Esophagus muscularis mucosa (tissue), 4 donors: ENCODE results near the gene RAB11FIP5. TPM values are rescaled to one million over a fixed set of nuclear protein-coding genes. Genes with fewer than 3 reads are reported as not detected.
A peak's percentile ranks its signal among the peaks of the same experiment; 100 is the strongest.

Experiments
- DNase-seq: peaks from one replicate; pipeline ENCODE4 v3.0.0-alpha.2; 2017; ENCODE audit errors: extremely low spot score
- H3K27ac ChIP-seq, 4 donors: fragments of 200-600 bp; sonication (generic); replicated peaks in 1 of 4; 1 replicate in 3 of 4; 2 replicates in 1 of 4; pipeline ENCODE4 v1.5.1; 2016 to 2019; ENCODE audit warnings: mild to moderate bottlenecking in 1 of 4
- H3K27me3 ChIP-seq, 4 donors: fragments of 200-600 bp; sonication (generic); one replicate each; pipeline versions ENCODE4 v1.5.1 to v1.6.0; 2016 to 2019
- H3K36me3 ChIP-seq, 4 donors: fragments of 200-600 bp; sonication (generic); one replicate each; pipeline ENCODE4 v1.5.1; 2016 to 2019
- H3K4me1 ChIP-seq, 4 donors: fragments of 200-600 bp; sonication (generic); one replicate each; pipeline ENCODE4 v1.5.1; 2016 to 2019
- H3K4me3 ChIP-seq, 4 donors: fragments of 200-600 bp; sonication (generic); 1 replicate in 2 of 4; 2 replicates in 2 of 4; pipeline ENCODE4 v1.5.1; 2016 to 2019; ENCODE audit warnings: mild to moderate bottlenecking in 4 of 4, moderate library complexity in 1 of 4
- H3K9me3 ChIP-seq, 4 donors: fragments of 200-600 bp; sonication (generic); 1 replicate in 3 of 4; 2 replicates in 1 of 4; pipeline ENCODE4 v1.5.1; 2016 to 2019
- CTCF ChIP-seq, 3 experiments: fragments of 200-600 bp in 2 of 3; fragments of 450-650 bp in 1 of 3; sonication (generic) in 2 of 3; IDR thresholded peaks; one replicate each; pipeline ENCODE4 v1.5.1; 2017 to 2019; ENCODE audit warnings: antibody characterized with exemption in 3 of 3, mild to moderate bottlenecking in 2 of 3, moderate library complexity in 1 of 3
- EP300 ChIP-seq: sonication (generic); formaldehyde crosslinking; IDR thresholded peaks from one replicate; pipeline ENCODE4 v1.6.1; 2017; ENCODE audit warnings: antibody characterized with exemption
- POLR2A ChIP-seq: fragments of 450-650 bp; IDR thresholded peaks from one replicate; pipeline ENCODE4 v1.6.1; 2017; ENCODE audit warnings: antibody characterized with exemption, moderate library complexity, mild to moderate bottlenecking, low read depth
- POLR2AphosphoS5 ChIP-seq, 2 donors: sonication (generic); formaldehyde crosslinking; IDR thresholded peaks; one replicate each; pipeline ENCODE4 v1.6.1; 2017; ENCODE audit warnings: antibody characterized with exemption in 2 of 2
- WGBS: methylation state at CpG from one replicate; pipeline ENCODE4 v1.1.5; 2018; 5-methylcytosine and 5-hydroxymethylcytosine counted together
- intact Hi-C: fragments of 100-400 bp; cut with DNase I; formaldehyde crosslinking; loops from one replicate; pipeline ENCODE4 v1.15.1; 2023
- total RNA-seq, 4 donors: library from RNA; depleted of rRNA; stranded (reverse); fragments of >200 nt; gene quantifications; one replicate each; pipeline versions ENCODE4 v1.1.0 to v1.2.1, GENCODE V29; 2016

Gene RAB11FIP5
- total RNA-seq, 4 donors from 2014 or later = 17.0 to 46.4 (median 38.4) TPM

GRCh38 chr2:73087311-73087710 is 25.4 kb downstream of the RAB11FIP5 start:
- intact Hi-C loops = loop anchor here (5.0 kb wide), 1 partner anchor 90 kb away; no protein-coding TSS in a partner anchor
- DNase-seq = no peak
- peaks cover 9 to 56% (median 36%) of the 10 kb centered on the region in 4 donors for H3K36me3 ChIP-seq
- WGBS = 68% methylated on average over 3 of the region's 4 CpGs
- no peaks in the 10 kb centered on the region for H3K27me3 ChIP-seq
- H3K27ac ChIP-seq = no peak overlapping the region
- H3K4me1 ChIP-seq = peaks cover 29 to 57% (median 46%) of the 10 kb centered on the region in 4 donors
- H3K9me3 ChIP-seq = no peaks in the 10 kb centered on the region
- H3K4me3 ChIP-seq = no peak overlapping the region
- TF ChIP-seq POLR2AphosphoS5 (IDR thresholded peaks at IDR 0.05) (no peak), CTCF (IDR thresholded peaks at IDR 0.05) (no peak), EP300 (no peak), POLR2A (no peak)

- intact Hi-C loops = loop anchor here (2.0 to 5.0 kb wide), 2 partner anchors 71 to 92 kb away; no protein-coding TSS in a partner anchor
- Histone ChIP-seq H3K9me3 (no peaks in the 10 kb centered on the region), H3K27ac (no peak overlapping the region), H3K27me3 (no peaks in the 10 kb centered on the region), H3K4me1 (peaks cover 20 to 41% (median 33%) of the 10 kb centered on the region in 4 donors), H3K4me3 (no peak overlapping the region), H3K36me3 (peaks cover 9 to 64% (median 41%) of the 10 kb centered on the region in 4 donors)
- TF ChIP-seq EP300 (no peak), CTCF (IDR thresholded peaks at IDR 0.05) (peak; percentile 86 to 98 (median 92)), POLR2AphosphoS5 (IDR thresholded peaks at IDR 0.05) (no peak)
- 5% methylated on average over 5 of the region's 6 CpGs for WGBS
- peak; percentile 97 for DNase-seq
Observed at GRCh38 chr2:73085691-73086090, 27.1 kb downstream of the RAB11FIP5 start.

- TF ChIP-seq CTCF (IDR thresholded peaks at IDR 0.05) (no peak), POLR2A (no peak), POLR2AphosphoS5 (IDR thresholded peaks at IDR 0.05) (no peak), EP300 (no peak)
- H3K4me3 ChIP-seq = no peak overlapping the region
- 80% methylated on average over 3 of the region's 3 CpGs for WGBS
Observed at GRCh38 chr2:73084971-73085370, 27.8 kb downstream of the RAB11FIP5 start.

GRCh38 chr2:73083886-73084800 is 28.6 kb downstream of the RAB11FIP5 start:
- peaks cover 5 to 26% (median 18%) of the 10 kb centered on the region in 4 donors for H3K4me1 ChIP-seq
- intact Hi-C loops = loop anchor here (2.0 kb wide), 1 partner anchor 73 kb away; no protein-coding TSS in a partner anchor
- H3K27ac ChIP-seq = no peak overlapping the region
- no peak overlapping the region for H3K4me3 ChIP-seq
- no peak for DNase-seq
- TF ChIP-seq CTCF (IDR thresholded peaks at IDR 0.05) (no peak), EP300 (no peak), POLR2A (no peak)
- 67% methylated on average over 6 of the region's 7 CpGs for WGBS
- H3K27me3 ChIP-seq = no peaks in the 10 kb centered on the region
- peaks cover 9 to 79% (median 56%) of the 10 kb centered on the region in 4 donors for H3K36me3 ChIP-seq
- H3K9me3 ChIP-seq = no peaks in the 10 kb centered on the region

More at GRCh38 chr2:73084971-73085370, 27.8 kb downstream of the RAB11FIP5 start:
- DNase-seq = no peak
- intact Hi-C loops = loop anchor here (2.0 to 5.0 kb wide), 2 partner anchors 72 to 92 kb away; no protein-coding TSS in a partner anchor
- H3K27me3 ChIP-seq = no peaks in the 10 kb centered on the region
- H3K9me3 ChIP-seq = no peaks in the 10 kb centered on the region
- peaks cover 9 to 71% (median 47%) of the 10 kb centered on the region in 4 donors for H3K36me3 ChIP-seq
- peaks cover 13 to 34% (median 26%) of the 10 kb centered on the region in 4 donors for H3K4me1 ChIP-seq
- no peak overlapping the region for H3K27ac ChIP-seq
